HG02678 (cell line): ENCODE data around the gene TSPAN18.

ENCODE experiments used
- ATAC-seq: cut with Tn5 transposase; IDR thresholded peaks from one replicate; pipeline ENCODE4 v1.9.1; 2021; ENCODE audit warnings: mild to moderate bottlenecking, moderate library complexity; ENCODE audit not compliant: unreplicated experiment

TSPAN18 gene

GRCh38 chr11:44910591-44910990 lies 183.8 kb downstream of the TSPAN18 start:
- no peak for ATAC-seq

GRCh38 chr11:44911029-44911814 lies 184.5 kb downstream of the TSPAN18 start:
- ATAC-seq = peak; percentile 69

- no peak for ATAC-seq
Observed at GRCh38 chr11:44912270-44912987, 185.7 kb downstream of the TSPAN18 start.

- ATAC-seq = no peak
Observed at GRCh38 chr11:44913502-44913901, 186.7 kb downstream of the TSPAN18 start.

- ATAC-seq = no peak
Observed at GRCh38 chr11:44914105-44914504, 187.3 kb downstream of the TSPAN18 start.

- ATAC-seq = no peak
Observed at GRCh38 chr11:44915004-44915403, 188.2 kb downstream of the TSPAN18 start.

- no peak for ATAC-seq
Observed at GRCh38 chr11:44915621-44916020, 188.9 kb downstream of the TSPAN18 start.

GRCh38 chr11:44916331-44916730 lies 189.6 kb downstream of the TSPAN18 start:
- ATAC-seq = no peak

GRCh38 chr11:44916801-44917385 lies 190.1 kb downstream of the TSPAN18 start:
- no peak for ATAC-seq

GRCh38 chr11:44917741-44918140 lies 191.0 kb downstream of the TSPAN18 start:
- ATAC-seq = no peak

GRCh38 chr11:44920451-44920850 lies 193.7 kb downstream of the TSPAN18 start:
- no peak for ATAC-seq

GRCh38 chr11:44923115-44923514 lies 196.4 kb downstream of the TSPAN18 start:
- no peak for ATAC-seq

GRCh38 chr11:44923806-44924205 lies 197.0 kb downstream of the TSPAN18 start:
- ATAC-seq = no peak

- no peak for ATAC-seq
Observed at GRCh38 chr11:44926036-44926435, 199.3 kb downstream of the TSPAN18 start.

GRCh38 chr11:44927174-44927661 lies 200.5 kb downstream of the TSPAN18 start:
- ATAC-seq = no peak

GRCh38 chr11:44928144-44928543 lies 201.4 kb downstream of the TSPAN18 start:
- no peak for ATAC-seq

GRCh38 chr11:44928816-44929215 lies 202.1 kb downstream of the TSPAN18 start:
- no peak for ATAC-seq

- no peak for ATAC-seq
Observed at GRCh38 chr11:44930588-44931302, 204.0 kb downstream of the TSPAN18 start.

GRCh38 chr11:44931466-44931865 lies 204.7 kb downstream of the TSPAN18 start:
- ATAC-seq = no peak

- ATAC-seq = no peak
Observed at GRCh38 chr11:44934110-44934509, 207.3 kb downstream of the TSPAN18 start.

- ATAC-seq = no peak
Observed at GRCh38 chr11:44934735-44935250, 208.0 kb downstream of the TSPAN18 start.
